Lower leg skin (tissue), 4 donors: ENCODE data around the gene RAB1B. TPM values are rescaled to one million over a fixed set of nuclear protein-coding genes. Genes with fewer than 3 reads are reported as not detected.

Experiments used
- DNase-seq, 2 donors: peaks; one replicate each; pipeline ENCODE4 v3.0.0-alpha.2; 2019; ENCODE audit warnings: low spot score in 2 of 2
- H3K4me3 ChIP-seq: fragments of 200-600 bp; sonication (generic); 2 replicates; pipeline ENCODE4 v1.5.1; 2017; ENCODE audit warnings: mild to moderate bottlenecking, low read depth; ENCODE audit not compliant: poor library complexity, severe bottlenecking
- POLR2A ChIP-seq, 2 donors: fragments of 450-650 bp; IDR thresholded peaks; one replicate each; pipeline ENCODE4 v1.6.1; 2016 to 2017; ENCODE audit warnings: antibody characterized with exemption in 2 of 2, mild to moderate bottlenecking in 1 of 2, moderate library complexity in 1 of 2
- WGBS, 2 donors: methylation state at CpG; one replicate each; pipeline ENCODE4 v1.1.5; 2018; 5-methylcytosine and 5-hydroxymethylcytosine counted together
- intact Hi-C: fragments of 100-400 bp; cut with DNase I; formaldehyde crosslinking; loops from one replicate; pipeline ENCODE4 v1.15.0; 2023; ENCODE audit warnings: low total_unique reads
- total RNA-seq, 4 donors: library from RNA; depleted of rRNA; stranded (reverse); fragments of >200 nt; gene quantifications; one replicate each; pipeline ENCODE4 v1.1.0, GENCODE V29; 2016
- TF ChIP-seq, protein P1 (sequence below), 3 donors: fragments of 450-650 bp; IDR thresholded peaks; one replicate each; pipeline ENCODE4 v1.5.1; 2016; ENCODE audit warnings: antibody characterized with exemption in 3 of 3, mild to moderate bottlenecking in 3 of 3, moderate library complexity in 2 of 3

Gene RAB1B
- total RNA-seq, 4 donors from 2014 or later: 118 to 143 (median 126) TPM

GRCh38 chr11:66221726-66222236 is 46.7 kb upstream of the RAB1B start:
- peak in 1 of 2 donors; percentile 65 for DNase-seq
- intact Hi-C loops: loop anchor here (5.0 kb wide), 1 partner anchor 66 kb away; the partner anchor contains the start of gene YIF1A
- H3K4me3 ChIP-seq: no peak overlapping the region
- 81 to 84% methylated on average over 9 of the region's 9 CpGs for WGBS, 2 donors
- TF ChIP-seq POLR2A (IDR thresholded peaks at IDR 0.05): no peak
- TF ChIP-seq, protein P1, sequence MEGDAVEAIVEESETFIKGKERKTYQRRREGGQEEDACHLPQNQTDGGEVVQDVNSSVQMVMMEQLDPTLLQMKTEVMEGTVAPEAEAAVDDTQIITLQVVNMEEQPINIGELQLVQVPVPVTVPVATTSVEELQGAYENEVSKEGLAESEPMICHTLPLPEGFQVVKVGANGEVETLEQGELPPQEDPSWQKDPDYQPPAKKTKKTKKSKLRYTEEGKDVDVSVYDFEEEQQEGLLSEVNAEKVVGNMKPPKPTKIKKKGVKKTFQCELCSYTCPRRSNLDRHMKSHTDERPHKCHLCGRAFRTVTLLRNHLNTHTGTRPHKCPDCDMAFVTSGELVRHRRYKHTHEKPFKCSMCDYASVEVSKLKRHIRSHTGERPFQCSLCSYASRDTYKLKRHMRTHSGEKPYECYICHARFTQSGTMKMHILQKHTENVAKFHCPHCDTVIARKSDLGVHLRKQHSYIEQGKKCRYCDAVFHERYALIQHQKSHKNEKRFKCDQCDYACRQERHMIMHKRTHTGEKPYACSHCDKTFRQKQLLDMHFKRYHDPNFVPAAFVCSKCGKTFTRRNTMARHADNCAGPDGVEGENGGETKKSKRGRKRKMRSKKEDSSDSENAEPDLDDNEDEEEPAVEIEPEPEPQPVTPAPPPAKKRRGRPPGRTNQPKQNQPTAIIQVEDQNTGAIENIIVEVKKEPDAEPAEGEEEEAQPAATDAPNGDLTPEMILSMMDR (IDR thresholded peaks at IDR 0.05): no peak

GRCh38 chr11:66222358-66223149 is 45.9 kb upstream of the RAB1B start:
- intact Hi-C loops: loop anchor here (5.0 kb wide), 1 partner anchor 65 kb away; the partner anchor contains the start of gene YIF1A
- no peak for TF ChIP-seq POLR2A (IDR thresholded peaks at IDR 0.05)
- TF ChIP-seq, protein P1 (IDR thresholded peaks at IDR 0.05): peak in 2 of 3 donors; percentile 35 to 99
- 24 to 26% methylated on average over 20 to 21 of the region's 21 CpGs for WGBS, 2 donors
- no peak overlapping the region for H3K4me3 ChIP-seq
- DNase-seq: peak; percentile 90 to 97

DNA sequence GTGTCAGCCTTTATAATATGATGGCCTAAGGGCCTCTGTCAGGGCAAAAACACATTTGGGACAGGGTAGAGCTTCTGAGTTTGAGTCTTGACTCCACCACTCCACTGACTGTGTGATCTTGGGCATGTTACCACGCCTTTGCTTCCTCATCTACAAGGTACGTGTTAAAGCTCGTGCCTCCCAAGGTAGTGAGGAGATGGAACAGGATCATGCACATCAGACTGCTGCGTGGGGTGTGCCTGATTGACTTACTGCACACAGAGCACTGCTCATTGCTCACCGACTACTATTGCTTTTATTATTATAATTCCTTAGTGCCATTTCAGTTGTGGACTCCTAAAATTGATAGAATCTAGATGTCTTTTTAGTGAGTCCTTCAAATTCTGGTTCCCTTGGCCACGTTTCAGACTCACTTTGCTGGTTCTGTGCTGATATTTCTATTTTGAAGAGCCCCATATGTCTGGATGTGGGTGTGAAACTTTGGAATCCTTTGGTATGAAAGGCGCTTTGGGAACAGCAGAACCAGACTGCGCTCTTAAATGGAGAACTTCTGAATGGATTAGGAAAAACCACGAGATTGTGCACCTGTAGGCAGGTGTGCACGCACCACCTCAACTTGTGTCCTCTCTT is 44.1 kb upstream of the RAB1B start:
- no peak for DNase-seq
- intact Hi-C loops: loop anchor here (5.0 kb wide), 1 partner anchor 63 kb away; the partner anchor contains the start of gene YIF1A
- WGBS, 2 donors: 83 to 90% methylated on average over 10 of the region's 10 CpGs

GRCh38 chr11:66225066-66225465 is 43.4 kb upstream of the RAB1B start:
- DNase-seq: no peak
- 88% methylated on average over 2 of the region's 2 CpGs for WGBS, 2 donors
- no peak overlapping the region for H3K4me3 ChIP-seq
- intact Hi-C loops: no loop called here
- TF ChIP-seq, protein P1 (IDR thresholded peaks at IDR 0.05): no peak
- no peak for TF ChIP-seq POLR2A (IDR thresholded peaks at IDR 0.05)

More for the DNA sequence above, 44.1 kb upstream of the RAB1B start:
- TF ChIP-seq, protein P1 (IDR thresholded peaks at IDR 0.05): no peak
- no peak for TF ChIP-seq POLR2A (IDR thresholded peaks at IDR 0.05)
- H3K4me3 ChIP-seq: no peak overlapping the region

DNA sequence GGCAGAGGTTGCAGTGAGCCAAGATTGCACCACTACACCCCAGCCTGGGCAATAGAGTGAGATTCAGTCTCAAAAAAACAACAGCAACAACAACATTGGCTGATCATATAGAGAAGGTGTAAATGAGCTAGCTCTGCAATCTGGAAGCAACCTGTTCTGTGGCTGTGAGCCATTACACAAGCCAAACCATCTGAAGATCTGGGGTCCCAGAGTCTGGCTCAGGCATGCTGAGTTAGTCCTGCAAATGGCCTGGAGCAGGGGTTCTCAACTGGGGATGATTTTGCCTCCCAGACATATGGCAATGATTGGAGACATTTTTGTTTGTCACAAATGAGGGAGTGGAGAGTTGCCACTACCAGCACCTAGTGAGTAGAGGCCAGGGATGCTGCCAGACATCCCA is 42.3 kb upstream of the RAB1B start:
- TF ChIP-seq, protein P1 (IDR thresholded peaks at IDR 0.05): no peak
- TF ChIP-seq POLR2A (IDR thresholded peaks at IDR 0.05): no peak
- no peak overlapping the region for H3K4me3 ChIP-seq
- intact Hi-C loops: no loop called here
- no peak for DNase-seq
